H1 (cell line): ENCODE measurements around the gene IMPG2. TPM values are rescaled to one million over a fixed set of nuclear protein-coding genes. Genes with fewer than 3 reads are reported as not detected.

ENCODE experiments used
- CTCF ChIA-PET: fragments of 300-600 bp; sonication (Branson Sonifier 250); formaldehyde crosslinking; loops from one replicate; lab custom pipeline; 2021; ENCODE audit not compliant: partially characterized antibody; lab: Charles Lee
- POLR2A ChIA-PET: fragments of 300-600 bp; sonication (Branson Sonifier 250); formaldehyde crosslinking; loops from one replicate; lab custom pipeline; 2021; ENCODE audit warnings: inconsistent platforms; ENCODE audit not compliant: partially characterized antibody; lab: Charles Lee
- DNase-seq, 2 experiments: peaks; one replicate each; pipeline versions ENCODE4 v3.0.0 to v3.0.0-alpha.2; 2010 to 2022; ENCODE audit warnings: low spot score in 2 of 2, low read depth in 1 of 2, mixed read lengths in 1 of 2
- FAIRE-seq: peaks from 2 replicates; lab custom pipeline; 2011; peaks lifted over from hg19 to GRCh38; lab: Jason Lieb, UNC
- H2AFZ ChIP-seq: 2 replicates; pipeline ENCODE4 v1.8.1; 2012; ENCODE audit warnings: low read length, inconsistent platforms
- H2AK5ac ChIP-seq: 2 replicates; pipeline ENCODE4 v1.6.1; 2013; ENCODE audit warnings: low read depth, low read length
- H2BK120ac ChIP-seq: replicated peaks from 2 replicates; pipeline ENCODE3; 2013; ENCODE audit warnings: low read depth, low read length, inconsistent platforms
- H2BK12ac ChIP-seq: 2 replicates; pipeline ENCODE4 v1.6.1; 2013; ENCODE audit warnings: low read depth, low read length
- H2BK15ac ChIP-seq: 2 replicates; pipeline ENCODE4 v1.6.1; 2013; ENCODE audit warnings: low read length
- H2BK20ac ChIP-seq: 2 replicates; pipeline ENCODE4 v1.6.1; 2013; ENCODE audit warnings: low read length
- H2BK5ac ChIP-seq: 2 replicates; pipeline ENCODE4 v1.6.1; 2013; ENCODE audit warnings: low read depth, low read length
- H3K14ac ChIP-seq: 2 replicates; pipeline ENCODE4 v1.6.1; 2013; ENCODE audit warnings: inconsistent platforms; ENCODE audit not compliant: insufficient read length
- H3K18ac ChIP-seq: 2 replicates; pipeline ENCODE4 v1.6.1; 2013; ENCODE audit warnings: low read length; ENCODE audit errors: extremely low read depth
- H3K23ac ChIP-seq: 2 replicates; pipeline ENCODE4 v1.6.1; 2013; ENCODE audit warnings: inconsistent platforms; ENCODE audit not compliant: insufficient read length
- H3K23me2 ChIP-seq: 2 replicates; pipeline ENCODE4 v1.6.1; 2013; ENCODE audit warnings: low read depth, low read length
- H3K27ac ChIP-seq: 2 replicates; pipeline ENCODE4 v1.6.1; 2011; ENCODE audit warnings: low read depth, low read length, inconsistent platforms
- H3K27me3 ChIP-seq, 4 experiments: replicated peaks in 1 of 4; 1 replicate in 1 of 4; 2 replicates in 3 of 4; pipeline versions ENCODE4 v1.6.1 to v1.8.1; 2011 to 2013; ENCODE audit warnings: low read length in 3 of 4, mild to moderate bottlenecking in 3 of 4, inconsistent platforms in 2 of 4, mixed read lengths in 2 of 4, moderate library complexity in 1 of 4; ENCODE audit not compliant: control insufficient read depth in 3 of 4, insufficient read depth in 3 of 4; ENCODE audit errors: extremely low read depth in 1 of 4
- H3K36me3 ChIP-seq, 4 experiments: 2 replicates each; pipeline versions ENCODE4 v1.6.1 to v1.8.1; 2011 to 2013; ENCODE audit warnings: mild to moderate bottlenecking in 4 of 4, low read length in 3 of 4, moderate library complexity in 2 of 4, control low read depth in 1 of 4, inconsistent platforms in 1 of 4; ENCODE audit not compliant: insufficient read depth in 4 of 4, control insufficient read depth in 2 of 4
- H3K4ac ChIP-seq: replicated peaks from 2 replicates; pipeline ENCODE3; 2013; ENCODE audit warnings: low read length, low read depth, mixed read lengths, inconsistent platforms; ENCODE audit not compliant: insufficient read length
- H3K4me1 ChIP-seq, 4 experiments: replicated peaks in 1 of 4; 1 replicate in 1 of 4; 2 replicates in 3 of 4; pipeline versions ENCODE4 v1.6.1 to v1.8.1; 2011 to 2013; ENCODE audit warnings: low read length in 3 of 4, inconsistent platforms in 2 of 4, mixed read lengths in 1 of 4; ENCODE audit not compliant: insufficient read depth in 4 of 4, control insufficient read depth in 3 of 4
- H3K4me2 ChIP-seq, 2 experiments: 2 replicates each; pipeline versions ENCODE4 v1.6.1 to v1.8.1; 2011 to 2013; ENCODE audit warnings: low read depth in 2 of 2, low read length in 2 of 2, control low read depth in 1 of 2, inconsistent platforms in 1 of 2, mild to moderate bottlenecking in 1 of 2; ENCODE audit not compliant: insufficient read depth in 1 of 2
- H3K4me3 ChIP-seq, 4 experiments: fragments of 200-600, 300-600 bp in 1 of 4; sonication (generic), shearing (Covaris generic), sonication (Bioruptor Twin) in 1 of 4; 2 replicates each; pipeline versions ENCODE4 v1.5.1 to v1.8.1; 2011 to 2016; ENCODE audit warnings: low read length in 4 of 4, low read depth in 3 of 4, control low read depth in 2 of 4, inconsistent platforms in 2 of 4, mild to moderate bottlenecking in 2 of 4, mixed read lengths in 1 of 4, moderate library complexity in 1 of 4; ENCODE audit not compliant: insufficient read depth in 2 of 4; ENCODE audit errors: extremely low read depth in 1 of 4
- H3K56ac ChIP-seq: replicated peaks from 2 replicates; pipeline ENCODE3; 2013; ENCODE audit warnings: low read depth, mild to moderate bottlenecking, mixed read lengths, low read length, inconsistent platforms; ENCODE audit not compliant: insufficient read length
- H3K79me1 ChIP-seq: 2 replicates; pipeline ENCODE4 v1.6.1; 2013; ENCODE audit warnings: low read depth, low read length, control low read depth
- H3K79me2 ChIP-seq, 2 experiments: 2 replicates each; pipeline versions ENCODE4 v1.6.1 to v1.8.1; 2012 to 2013; ENCODE audit warnings: low read length in 2 of 2, mild to moderate bottlenecking in 2 of 2, inconsistent platforms in 1 of 2; ENCODE audit not compliant: insufficient read depth in 2 of 2, control insufficient read depth in 1 of 2
- H3K9ac ChIP-seq, 4 experiments: replicated peaks in 1 of 4; 1 replicate in 1 of 4; 2 replicates in 3 of 4; pipeline versions ENCODE4 v1.6.1 to v1.8.1; 2011 to 2013; ENCODE audit warnings: low read depth in 3 of 4, low read length in 3 of 4, control low read depth in 2 of 4, mild to moderate bottlenecking in 2 of 4, moderate library complexity in 2 of 4, inconsistent platforms in 1 of 4; ENCODE audit errors: extremely low read depth in 1 of 4
- H3K9me3 ChIP-seq, 2 experiments: 2 replicates each; pipeline versions ENCODE4 v1.6.1 to v1.8.1; 2012 to 2013; ENCODE audit warnings: mild to moderate bottlenecking in 2 of 2, moderate library complexity in 2 of 2, control low read depth in 1 of 2, inconsistent platforms in 1 of 2, low read depth in 1 of 2, low read length in 1 of 2, mixed read lengths in 1 of 2; ENCODE audit not compliant: insufficient read depth in 2 of 2
- H4K20me1 ChIP-seq, 2 experiments: replicated peaks in 1 of 2; 2 replicates each; pipeline versions ENCODE3 to v1.8.1; 2011 to 2013; ENCODE audit warnings: inconsistent platforms in 2 of 2, low read length in 2 of 2, mild to moderate bottlenecking in 1 of 2; ENCODE audit not compliant: insufficient read depth in 2 of 2, control insufficient read depth in 1 of 2
- H4K5ac ChIP-seq: 2 replicates; pipeline ENCODE4 v1.6.1; 2013; ENCODE audit warnings: low read length, low read depth, mixed read lengths, inconsistent platforms; ENCODE audit not compliant: insufficient read length
- H4K8ac ChIP-seq: 2 replicates; pipeline ENCODE4 v1.8.0; 2013; ENCODE audit warnings: mild to moderate bottlenecking, moderate library complexity, low read length, inconsistent platforms; ENCODE audit not compliant: insufficient read depth; ENCODE audit errors: extremely low read depth
- H4K91ac ChIP-seq: replicated peaks from 2 replicates; pipeline ENCODE3; 2013; ENCODE audit warnings: low read length, mixed read lengths, inconsistent platforms; ENCODE audit not compliant: insufficient read length
- PHF8 ChIP-seq: fragments of 200-600 bp; sonication (generic); conservative IDR thresholded peaks from 2 replicates; pipeline ENCODE4 v1.7.1; 2012; ENCODE audit warnings: low read depth, mild to moderate bottlenecking, inconsistent platforms, low read length, moderate library complexity
- WGBS, 2 experiments: shearing (Covaris generic) in 1 of 2; methylation state at CpG; one replicate each; pipeline versions ENCODE4 v1.1.6 to v1.1.7; 2013 to 2015; ENCODE audit warnings: low lambda C conversion rate in 2 of 2, mixed read lengths in 2 of 2, inconsistent platforms in 1 of 2, low coverage in 1 of 2, missing lambda C conversion rate in 1 of 2; ENCODE audit not compliant: insufficient replicate concordance in 2 of 2, insufficient coverage in 1 of 2, insufficient read length in 1 of 2; ENCODE audit errors: extremely low coverage in 1 of 2, missing lambda C conversion rate in 1 of 2; 5-methylcytosine and 5-hydroxymethylcytosine counted together
- polyA plus RNA-seq, 7 experiments: library from polyadenylated mRNA; depleted of rRNA in 3 of 7; stranded (reverse) in 5 of 7; unstranded in 2 of 7; fragments of >200 nt in 5 of 7; fragments of 200-250 nt in 2 of 7; gene quantifications; 1 replicate in 5 of 7; 2 replicates in 1 of 7; 4 replicates in 1 of 7; pipeline versions ENCODE4 v1.2.1 to v1.2.3, GENCODE V29; 2011 to 2013; ENCODE audit warnings: missing spikeins in 2 of 7, mixed read lengths in 2 of 7
- total RNA-seq: library from RNA; stranded (reverse); fragmentation: NEBNext Ultra II Directional; extraction: Animal tissue kit (Norgen Biotek cat#: 25700); gene quantifications from 2 replicates; pipeline ENCODE4 v1.2.1, GENCODE V29; 2021

Gene IMPG2
- total and polyA plus RNA-seq, 2 of the 8 experiments (the other 6 are each of a cell fraction or from before 2014, with no cell fraction given): 0.03 to 0.06 TPM

DNA sequence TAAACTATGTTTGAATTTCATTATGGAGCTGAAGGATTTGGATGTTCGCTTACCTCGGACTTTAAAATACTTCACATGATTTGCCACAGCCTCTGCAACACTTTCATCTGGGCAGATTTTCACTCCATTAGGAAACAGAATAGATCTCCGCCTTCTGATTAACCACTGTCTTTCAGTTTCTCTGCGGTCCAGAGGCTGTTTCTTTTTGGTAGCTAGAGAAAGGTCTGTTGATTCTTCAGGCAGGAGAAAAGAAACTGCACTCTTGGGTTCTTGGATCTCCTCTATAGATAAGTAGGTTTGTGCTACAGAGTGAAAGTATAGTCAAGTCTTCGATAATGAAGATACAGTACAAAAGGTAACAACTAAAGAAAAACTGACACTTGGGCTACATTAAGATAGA, 844 bp downstream of the IMPG2 start:
- no peak overlapping the region for H3K4ac ChIP-seq
- POLR2A ChIA-PET: no interaction called here
- FAIRE-seq (no peak), DNase-seq (no peak)
- CTCF ChIA-PET: interaction anchor here (1.2 kb wide), 1 partner anchor 10 kb away, joined by 5 read pairs; no protein-coding TSS in a partner anchor
- no peak overlapping the region for H3K18ac ChIP-seq
- H2BK15ac ChIP-seq: no peak overlapping the region
- no peaks in the 10 kb centered on the region for H3K9me3 ChIP-seq
- no peaks in the 10 kb centered on the region for H3K4me1 ChIP-seq
- H3K23ac ChIP-seq: no peak overlapping the region
- H3K14ac ChIP-seq: no peak overlapping the region
- H2AFZ ChIP-seq: no peak overlapping the region
- no peaks in the 10 kb centered on the region for H3K27me3 ChIP-seq
- no peak overlapping the region for H4K8ac ChIP-seq
- no peak overlapping the region for H2BK12ac ChIP-seq
- no peak overlapping the region for H3K56ac ChIP-seq
- H4K91ac ChIP-seq: no peak overlapping the region
- no peak overlapping the region for H2BK5ac ChIP-seq
- no peaks in the 10 kb centered on the region for H4K20me1 ChIP-seq
- no peaks in the 10 kb centered on the region for H3K36me3 ChIP-seq
- H3K4me2 ChIP-seq: no peak overlapping the region
- TF ChIP-seq PHF8: no peak
- no peak overlapping the region for H2BK120ac ChIP-seq
- no peak overlapping the region for H2BK20ac ChIP-seq
- H3K9ac ChIP-seq: no peak overlapping the region
- H2AK5ac ChIP-seq: no peak overlapping the region
- H3K23me2 ChIP-seq: no peaks in the 10 kb centered on the region; the same call in 1 of the 2 replicates
- no peak overlapping the region for H3K4me3 ChIP-seq
- no peaks in the 10 kb centered on the region for H3K79me2 ChIP-seq
- H4K5ac ChIP-seq: no peak overlapping the region
- WGBS, 2 experiments: 90% methylated on average over 5 of the region's 5 CpGs; no CpG with 5 or more reads in 1 of the 2 experiments
- H3K79me1 ChIP-seq: no peaks in the 10 kb centered on the region
- no peak overlapping the region for H3K27ac ChIP-seq
